WTC11 (cell line): ENCODE measurements around the gene UNKL.

Experiments
- ATF1 ChIP-seq: sonication (generic); formaldehyde crosslinking; IDR thresholded peaks from 2 replicates; pipeline ENCODE4 v1.8.1; 2023; ENCODE audit warnings: mild to moderate bottlenecking, moderate library complexity, missing genetic modification reagents
- ETV6 ChIP-seq: sonication (generic); formaldehyde crosslinking; IDR thresholded peaks from 2 replicates; pipeline ENCODE4 v1.8.1; 2022; ENCODE audit warnings: mild to moderate bottlenecking, missing genetic modification reagents
- FOXP1 ChIP-seq: sonication (generic); formaldehyde crosslinking; IDR thresholded peaks from 2 replicates; pipeline ENCODE4 v1.8.0; 2022; ENCODE audit warnings: missing genetic modification reagents, mild to moderate bottlenecking, moderate library complexity, borderline replicate concordance
- HMGA2 ChIP-seq: fragments of 250-450 bp; sonication (Bioruptor Pico); IDR thresholded peaks from 2 replicates; pipeline ENCODE4 v1.4.0; 2021; ENCODE audit warnings: mild to moderate bottlenecking, moderate library complexity
- JUN ChIP-seq: sonication (generic); formaldehyde crosslinking; IDR thresholded peaks from 2 replicates; pipeline ENCODE4 v1.8.0; 2023; ENCODE audit warnings: mild to moderate bottlenecking, missing genetic modification reagents
- MXD4 ChIP-seq: fragments of 250-450 bp; sonication (Bioruptor Pico); IDR thresholded peaks from 2 replicates; pipeline ENCODE4 v1.8.0; 2021; ENCODE audit warnings: mild to moderate bottlenecking, moderate library complexity, borderline replicate concordance
- NR2C2 ChIP-seq: sonication (generic); formaldehyde crosslinking; IDR thresholded peaks from 2 replicates; pipeline ENCODE4 v1.8.0; 2022; ENCODE audit warnings: mild to moderate bottlenecking, missing genetic modification reagents
- TF ChIP-seq, protein P1 (sequence below): fragments of 200-600 bp; IDR thresholded peaks from 2 replicates; pipeline ENCODE4 v1.8.0; 2022; ENCODE audit warnings: antibody characterized with exemption
- TF ChIP-seq, protein P2 (sequence below): sonication (generic); formaldehyde crosslinking; IDR thresholded peaks from 2 replicates; pipeline ENCODE4 v1.8.0; 2022; ENCODE audit warnings: mild to moderate bottlenecking, missing genetic modification reagents
- TF ChIP-seq, protein P3 (sequence below): sonication (generic); formaldehyde crosslinking; IDR thresholded peaks from 2 replicates; pipeline ENCODE4 v1.8.0; 2023; ENCODE audit warnings: missing genetic modification reagents
- TF ChIP-seq, protein P4 (sequence below): sonication (generic); formaldehyde crosslinking; IDR thresholded peaks from 2 replicates; pipeline ENCODE4 v1.8.1; 2023; ENCODE audit warnings: mild to moderate bottlenecking, missing genetic modification reagents, borderline replicate concordance
- TF ChIP-seq, protein P5 (sequence below): sonication (generic); formaldehyde crosslinking; IDR thresholded peaks from 2 replicates; pipeline ENCODE4 v1.8.1; 2023; ENCODE audit warnings: mild to moderate bottlenecking, moderate library complexity, missing genetic modification reagents
- TF ChIP-seq, protein P6 (sequence below): sonication (generic); formaldehyde crosslinking; IDR thresholded peaks from 2 replicates; pipeline ENCODE4 v1.8.1; 2022; ENCODE audit warnings: mild to moderate bottlenecking, moderate library complexity, missing genetic modification reagents
- TF ChIP-seq, protein P7 (sequence below): sonication (generic); formaldehyde crosslinking; IDR thresholded peaks from 2 replicates; pipeline ENCODE4 v1.8.1; 2022; ENCODE audit warnings: missing genetic modification reagents, borderline replicate concordance

DNA sequence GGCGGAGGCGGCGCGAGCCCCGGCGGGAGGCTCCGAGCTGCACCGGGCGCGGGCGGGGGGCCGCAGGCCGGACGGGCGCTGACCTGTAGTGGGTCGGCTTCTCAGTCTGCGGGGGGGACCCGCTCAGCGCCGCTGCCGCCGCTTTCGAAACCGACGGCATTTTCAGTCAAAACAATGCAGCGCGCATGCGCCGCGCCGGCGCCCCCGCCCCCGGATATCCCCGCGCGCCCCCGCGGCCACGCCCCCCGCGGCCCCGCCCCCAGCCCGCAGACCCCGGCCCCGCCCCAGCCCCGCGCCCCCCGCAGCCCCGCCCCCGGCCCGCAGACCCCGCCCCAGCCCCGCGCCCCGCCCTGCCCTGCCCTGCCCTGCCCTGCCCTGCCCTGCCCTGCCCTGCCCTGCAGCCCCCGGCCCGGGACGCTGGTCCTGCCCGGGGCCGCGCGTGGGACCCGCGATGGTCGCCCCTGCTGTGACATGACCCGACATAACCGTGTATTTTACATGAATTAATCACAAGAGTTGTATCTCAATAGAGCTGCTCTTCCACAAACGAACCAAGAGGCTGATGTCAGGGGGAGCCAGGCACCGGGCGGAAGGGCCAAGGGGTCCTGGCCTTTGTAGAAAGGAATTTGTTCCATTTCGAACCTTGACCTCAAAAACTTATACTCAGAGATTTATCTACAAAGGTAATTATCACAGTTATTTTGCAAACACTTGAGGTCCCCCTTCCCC is at the start of gene UNKL:
- TF ChIP-seq, protein P1, sequence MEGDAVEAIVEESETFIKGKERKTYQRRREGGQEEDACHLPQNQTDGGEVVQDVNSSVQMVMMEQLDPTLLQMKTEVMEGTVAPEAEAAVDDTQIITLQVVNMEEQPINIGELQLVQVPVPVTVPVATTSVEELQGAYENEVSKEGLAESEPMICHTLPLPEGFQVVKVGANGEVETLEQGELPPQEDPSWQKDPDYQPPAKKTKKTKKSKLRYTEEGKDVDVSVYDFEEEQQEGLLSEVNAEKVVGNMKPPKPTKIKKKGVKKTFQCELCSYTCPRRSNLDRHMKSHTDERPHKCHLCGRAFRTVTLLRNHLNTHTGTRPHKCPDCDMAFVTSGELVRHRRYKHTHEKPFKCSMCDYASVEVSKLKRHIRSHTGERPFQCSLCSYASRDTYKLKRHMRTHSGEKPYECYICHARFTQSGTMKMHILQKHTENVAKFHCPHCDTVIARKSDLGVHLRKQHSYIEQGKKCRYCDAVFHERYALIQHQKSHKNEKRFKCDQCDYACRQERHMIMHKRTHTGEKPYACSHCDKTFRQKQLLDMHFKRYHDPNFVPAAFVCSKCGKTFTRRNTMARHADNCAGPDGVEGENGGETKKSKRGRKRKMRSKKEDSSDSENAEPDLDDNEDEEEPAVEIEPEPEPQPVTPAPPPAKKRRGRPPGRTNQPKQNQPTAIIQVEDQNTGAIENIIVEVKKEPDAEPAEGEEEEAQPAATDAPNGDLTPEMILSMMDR = no peak
- TF ChIP-seq MXD4 (CRISPR knock-in tag) = no peak
- no peak for TF ChIP-seq ETV6 (CRISPR knock-in tag)
- TF ChIP-seq, protein P2, sequence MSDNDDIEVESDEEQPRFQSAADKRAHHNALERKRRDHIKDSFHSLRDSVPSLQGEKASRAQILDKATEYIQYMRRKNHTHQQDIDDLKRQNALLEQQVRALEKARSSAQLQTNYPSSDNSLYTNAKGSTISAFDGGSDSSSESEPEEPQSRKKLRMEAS (CRISPR knock-in tag) = no peak
- no peak for TF ChIP-seq FOXP1 (CRISPR knock-in tag)
- TF ChIP-seq, protein P3, sequence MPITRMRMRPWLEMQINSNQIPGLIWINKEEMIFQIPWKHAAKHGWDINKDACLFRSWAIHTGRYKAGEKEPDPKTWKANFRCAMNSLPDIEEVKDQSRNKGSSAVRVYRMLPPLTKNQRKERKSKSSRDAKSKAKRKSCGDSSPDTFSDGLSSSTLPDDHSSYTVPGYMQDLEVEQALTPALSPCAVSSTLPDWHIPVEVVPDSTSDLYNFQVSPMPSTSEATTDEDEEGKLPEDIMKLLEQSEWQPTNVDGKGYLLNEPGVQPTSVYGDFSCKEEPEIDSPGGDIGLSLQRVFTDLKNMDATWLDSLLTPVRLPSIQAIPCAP = no peak
- no peak for TF ChIP-seq JUN
- TF ChIP-seq, protein P4, sequence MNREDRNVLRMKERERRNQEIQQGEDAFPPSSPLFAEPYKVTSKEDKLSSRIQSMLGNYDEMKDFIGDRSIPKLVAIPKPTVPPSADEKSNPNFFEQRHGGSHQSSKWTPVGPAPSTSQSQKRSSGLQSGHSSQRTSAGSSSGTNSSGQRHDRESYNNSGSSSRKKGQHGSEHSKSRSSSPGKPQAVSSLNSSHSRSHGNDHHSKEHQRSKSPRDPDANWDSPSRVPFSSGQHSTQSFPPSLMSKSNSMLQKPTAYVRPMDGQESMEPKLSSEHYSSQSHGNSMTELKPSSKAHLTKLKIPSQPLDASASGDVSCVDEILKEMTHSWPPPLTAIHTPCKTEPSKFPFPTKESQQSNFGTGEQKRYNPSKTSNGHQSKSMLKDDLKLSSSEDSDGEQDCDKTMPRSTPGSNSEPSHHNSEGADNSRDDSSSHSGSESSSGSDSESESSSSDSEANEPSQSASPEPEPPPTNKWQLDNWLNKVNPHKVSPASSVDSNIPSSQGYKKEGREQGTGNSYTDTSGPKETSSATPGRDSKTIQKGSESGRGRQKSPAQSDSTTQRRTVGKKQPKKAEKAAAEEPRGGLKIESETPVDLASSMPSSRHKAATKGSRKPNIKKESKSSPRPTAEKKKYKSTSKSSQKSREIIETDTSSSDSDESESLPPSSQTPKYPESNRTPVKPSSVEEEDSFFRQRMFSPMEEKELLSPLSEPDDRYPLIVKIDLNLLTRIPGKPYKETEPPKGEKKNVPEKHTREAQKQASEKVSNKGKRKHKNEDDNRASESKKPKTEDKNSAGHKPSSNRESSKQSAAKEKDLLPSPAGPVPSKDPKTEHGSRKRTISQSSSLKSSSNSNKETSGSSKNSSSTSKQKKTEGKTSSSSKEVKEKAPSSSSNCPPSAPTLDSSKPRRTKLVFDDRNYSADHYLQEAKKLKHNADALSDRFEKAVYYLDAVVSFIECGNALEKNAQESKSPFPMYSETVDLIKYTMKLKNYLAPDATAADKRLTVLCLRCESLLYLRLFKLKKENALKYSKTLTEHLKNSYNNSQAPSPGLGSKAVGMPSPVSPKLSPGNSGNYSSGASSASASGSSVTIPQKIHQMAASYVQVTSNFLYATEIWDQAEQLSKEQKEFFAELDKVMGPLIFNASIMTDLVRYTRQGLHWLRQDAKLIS (CRISPR knock-in tag) = no peak
- TF ChIP-seq, protein P5, sequence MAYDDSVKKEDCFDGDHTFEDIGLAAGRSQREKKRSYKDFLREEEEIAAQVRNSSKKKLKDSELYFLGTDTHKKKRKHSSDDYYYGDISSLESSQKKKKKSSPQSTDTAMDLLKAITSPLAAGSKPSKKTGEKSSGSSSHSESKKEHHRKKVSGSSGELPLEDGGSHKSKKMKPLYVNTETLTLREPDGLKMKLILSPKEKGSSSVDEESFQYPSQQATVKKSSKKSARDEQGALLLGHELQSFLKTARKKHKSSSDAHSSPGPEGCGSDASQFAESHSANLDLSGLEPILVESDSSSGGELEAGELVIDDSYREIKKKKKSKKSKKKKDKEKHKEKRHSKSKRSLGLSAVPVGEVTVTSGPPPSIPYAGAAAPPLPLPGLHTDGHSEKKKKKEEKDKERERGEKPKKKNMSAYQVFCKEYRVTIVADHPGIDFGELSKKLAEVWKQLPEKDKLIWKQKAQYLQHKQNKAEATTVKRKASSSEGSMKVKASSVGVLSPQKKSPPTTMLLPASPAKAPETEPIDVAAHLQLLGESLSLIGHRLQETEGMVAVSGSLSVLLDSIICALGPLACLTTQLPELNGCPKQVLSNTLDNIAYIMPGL = no peak
- no peak for TF ChIP-seq HMGA2
- TF ChIP-seq, protein P6, sequence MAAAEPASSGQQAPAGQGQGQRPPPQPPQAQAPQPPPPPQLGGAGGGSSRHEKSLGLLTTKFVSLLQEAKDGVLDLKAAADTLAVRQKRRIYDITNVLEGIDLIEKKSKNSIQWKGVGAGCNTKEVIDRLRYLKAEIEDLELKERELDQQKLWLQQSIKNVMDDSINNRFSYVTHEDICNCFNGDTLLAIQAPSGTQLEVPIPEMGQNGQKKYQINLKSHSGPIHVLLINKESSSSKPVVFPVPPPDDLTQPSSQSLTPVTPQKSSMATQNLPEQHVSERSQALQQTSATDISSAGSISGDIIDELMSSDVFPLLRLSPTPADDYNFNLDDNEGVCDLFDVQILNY (CRISPR knock-in tag) = no peak
- TF ChIP-seq NR2C2 (CRISPR knock-in tag) = no peak
- no peak for TF ChIP-seq ATF1 (CRISPR knock-in tag)
- TF ChIP-seq, protein P7, sequence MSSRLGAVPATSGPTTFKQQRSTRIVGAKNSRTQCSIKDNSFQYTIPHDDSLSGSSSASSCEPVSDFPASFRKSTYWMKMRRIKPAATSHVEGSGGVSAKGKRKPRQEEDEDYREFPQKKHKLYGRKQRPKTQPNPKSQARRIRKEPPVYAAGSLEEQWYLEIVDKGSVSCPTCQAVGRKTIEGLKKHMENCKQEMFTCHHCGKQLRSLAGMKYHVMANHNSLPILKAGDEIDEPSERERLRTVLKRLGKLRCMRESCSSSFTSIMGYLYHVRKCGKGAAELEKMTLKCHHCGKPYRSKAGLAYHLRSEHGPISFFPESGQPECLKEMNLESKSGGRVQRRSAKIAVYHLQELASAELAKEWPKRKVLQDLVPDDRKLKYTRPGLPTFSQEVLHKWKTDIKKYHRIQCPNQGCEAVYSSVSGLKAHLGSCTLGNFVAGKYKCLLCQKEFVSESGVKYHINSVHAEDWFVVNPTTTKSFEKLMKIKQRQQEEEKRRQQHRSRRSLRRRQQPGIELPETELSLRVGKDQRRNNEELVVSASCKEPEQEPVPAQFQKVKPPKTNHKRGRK (CRISPR knock-in tag) = no peak
